ENCODE measurements around the gene PSMB11.

PSMB11 gene

DNA sequence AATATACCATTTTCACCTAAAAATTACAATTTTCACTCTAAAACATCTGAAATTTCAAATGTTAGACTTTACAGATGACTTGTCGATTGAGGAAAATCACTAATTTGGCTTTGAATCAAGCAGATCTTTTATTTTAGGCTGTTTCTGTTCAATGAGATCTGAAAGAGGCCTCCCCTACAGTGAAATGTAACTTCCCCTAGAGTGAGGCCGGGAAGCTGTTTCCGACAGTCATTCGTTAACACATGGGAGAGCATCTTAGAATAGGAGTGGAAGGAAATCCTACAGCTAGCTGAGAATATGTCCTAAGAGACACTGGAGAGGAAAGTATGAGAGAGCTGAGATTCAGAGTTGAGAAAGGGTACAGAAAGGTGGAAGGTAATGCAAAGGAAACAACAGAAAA is 26.4 kb upstream of the PSMB11 start:
- DNase-seq (ENCODE audit: low read depth): no peak

GRCh38 chr14:23017091-23017490 is 24.9 kb upstream of the PSMB11 start:
- DNase-seq (ENCODE audit: low read depth): no peak

DNA sequence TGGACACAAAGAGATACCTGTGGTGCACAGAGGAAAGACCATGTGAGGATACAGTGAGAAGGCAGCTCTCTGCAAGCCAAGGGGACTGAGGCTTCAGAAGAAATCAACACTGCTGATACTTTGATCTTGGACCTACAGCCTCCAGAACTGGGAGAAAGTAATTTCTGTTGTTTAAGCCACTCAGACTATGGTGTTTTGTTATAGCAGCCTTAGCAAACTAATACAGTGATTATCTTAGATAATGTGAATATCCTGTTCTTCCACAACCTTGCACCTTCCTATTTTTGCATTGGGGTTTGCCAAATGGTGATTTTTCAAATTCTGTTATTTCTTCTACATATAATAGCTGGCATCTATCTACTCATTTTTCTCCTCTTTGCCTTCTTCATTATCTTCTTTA is 23.9 kb upstream of the PSMB11 start:
- no peak for DNase-seq (ENCODE audit: low read depth)

GRCh38 chr14:23020143-23021128 is 21.6 kb upstream of the PSMB11 start:
- DNase-seq (ENCODE audit: low read depth): no peak

GRCh38 chr14:23021434-23021833 is 20.6 kb upstream of the PSMB11 start:
- no peak for DNase-seq (ENCODE audit: low read depth)

- no peak for DNase-seq (ENCODE audit: low read depth)
Observed at GRCh38 chr14:23021889-23022442, 20.0 kb upstream of the PSMB11 start.

DNA sequence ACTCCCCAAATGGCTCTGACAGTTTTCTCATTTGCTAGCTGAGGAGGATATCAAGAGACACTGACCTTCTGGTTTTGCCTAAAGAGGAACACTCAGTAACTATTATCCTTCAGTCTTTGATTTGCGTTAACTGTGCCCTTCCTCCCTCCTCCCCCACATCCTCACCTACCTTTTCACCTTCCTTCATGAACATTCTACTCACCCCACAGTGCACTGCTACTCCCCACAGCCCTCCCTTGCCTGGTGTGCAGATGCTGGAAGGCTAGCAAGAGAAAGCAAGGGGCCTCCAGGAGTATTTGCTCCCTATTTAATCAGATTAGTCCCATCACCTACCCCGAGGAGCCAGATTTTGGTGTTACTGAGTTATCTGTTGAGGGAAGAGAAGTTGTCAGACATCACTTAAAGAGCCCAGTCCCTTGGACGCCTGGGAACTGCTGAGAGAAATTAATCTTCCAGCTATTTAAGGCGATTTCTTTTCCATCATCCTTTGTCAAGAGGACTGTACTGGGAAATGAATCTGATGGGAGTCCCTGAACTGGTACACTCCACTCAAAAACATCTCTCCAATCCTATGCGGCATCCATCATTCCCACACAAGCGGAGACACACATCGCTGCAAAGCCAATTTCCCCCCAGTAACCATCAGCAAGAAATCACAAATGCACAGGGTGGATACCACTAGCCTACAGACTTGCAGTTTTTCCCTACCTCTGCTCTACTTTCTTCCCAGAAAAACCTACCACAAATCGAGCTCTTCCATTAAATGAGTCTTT is 18.8 kb upstream of the PSMB11 start:
- DNase-seq (ENCODE audit: low read depth): no peak

GRCh38 chr14:23023795-23024152 is 18.2 kb upstream of the PSMB11 start:
- DNase-seq (ENCODE audit: low read depth): no peak

GRCh38 chr14:23024612-23025075 is 17.4 kb upstream of the PSMB11 start:
- DNase-seq (ENCODE audit: low read depth): no peak

GRCh38 chr14:23025151-23025814 is 16.7 kb upstream of the PSMB11 start:
- DNase-seq (ENCODE audit: low read depth): no peak

GRCh38 chr14:23028799-23029198 is 13.2 kb upstream of the PSMB11 start:
- no peak for DNase-seq (ENCODE audit: low read depth)

DNA sequence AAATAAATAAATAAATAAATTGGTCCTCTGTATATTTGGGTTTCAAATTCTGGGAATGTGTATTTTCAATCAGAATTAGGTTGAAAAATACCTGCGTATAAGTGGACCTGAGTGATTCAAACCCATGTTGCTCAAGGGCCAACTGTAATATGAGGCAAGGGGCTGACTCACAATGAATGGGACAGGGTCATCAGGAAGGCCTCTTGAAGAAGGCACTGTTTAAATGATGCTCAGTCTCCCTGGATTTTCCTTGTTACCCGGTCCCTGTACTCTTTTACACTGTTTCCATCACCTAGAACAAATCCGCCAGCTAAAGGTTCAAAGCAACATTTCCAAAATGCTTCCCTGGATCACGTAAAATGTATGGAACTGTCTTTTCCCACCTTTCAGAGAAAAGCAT is 11.1 kb upstream of the PSMB11 start:
- no peak for DNase-seq (ENCODE audit: low read depth)

DNA sequence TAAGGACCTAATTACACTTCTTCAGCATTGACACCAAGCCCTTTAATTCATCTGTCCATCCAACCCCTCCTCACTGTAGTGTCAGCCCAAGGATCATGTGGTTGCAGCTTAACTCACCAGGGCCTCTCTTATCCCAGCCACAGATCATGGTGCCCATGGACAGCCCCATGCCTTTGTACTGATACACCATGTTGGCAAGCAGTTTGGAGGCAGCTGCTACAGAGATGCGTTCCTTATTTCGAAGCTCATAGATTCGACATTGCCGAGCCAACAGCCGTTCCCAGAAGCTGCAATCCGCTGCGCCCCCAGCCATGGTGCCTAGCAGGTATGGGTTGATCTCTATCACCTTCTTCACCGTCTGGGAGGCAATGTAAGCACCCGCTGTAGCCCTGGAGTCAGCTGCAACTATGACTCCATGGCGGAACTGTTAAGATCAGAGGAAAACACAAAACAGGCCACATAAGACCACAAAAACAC is 8.7 kb upstream of the PSMB11 start:
- DNase-seq (ENCODE audit: low read depth): no peak

- DNase-seq (ENCODE audit: low read depth): no peak
Observed at GRCh38 chr14:23033801-23034497, 8.1 kb upstream of the PSMB11 start.

DNA sequence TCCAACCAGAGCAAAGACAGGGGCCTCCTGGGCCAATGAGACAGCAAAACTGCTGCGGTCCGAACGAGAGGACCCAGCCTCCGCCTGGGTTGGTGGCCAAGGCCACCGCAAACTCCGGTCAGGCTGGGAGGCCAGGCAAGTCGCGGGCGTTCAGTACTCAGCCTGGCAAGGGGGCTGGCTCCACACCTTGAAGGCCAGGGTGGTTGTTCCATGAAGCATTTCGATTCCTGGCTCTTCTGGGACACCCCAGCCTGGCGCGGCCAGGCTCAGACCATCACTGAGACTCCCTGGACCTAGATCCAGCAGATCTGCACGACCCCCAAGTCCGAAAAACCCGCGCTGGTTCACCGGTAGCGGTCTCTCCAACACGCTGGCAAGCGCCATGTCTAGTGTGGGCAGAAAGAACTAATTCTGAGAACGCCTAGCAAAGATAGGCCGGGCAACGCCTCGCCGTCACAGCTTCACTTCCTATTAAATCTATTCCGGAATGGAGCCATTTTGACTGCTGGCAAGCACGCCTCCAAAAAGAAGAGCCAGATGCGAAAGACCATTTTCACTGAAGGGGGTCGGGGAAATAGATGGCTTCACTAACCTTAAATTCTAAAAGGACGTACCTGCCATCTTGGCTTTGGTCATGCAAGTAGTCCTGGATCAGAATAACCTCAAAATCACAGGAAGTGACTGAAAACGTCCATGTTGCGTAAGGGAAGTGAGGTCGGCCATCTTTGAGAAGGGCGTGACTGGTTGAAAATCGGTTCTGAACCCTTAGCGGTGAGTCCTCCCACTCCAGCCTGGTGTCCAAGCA is 7.3 kb upstream of the PSMB11 start, which contains the start of gene PSMB5:
PSMB5 (minus strand) TSS at position 403 of the 805 bp plus-strand sequence; CDS start at position 384, 19 bp downstream.
- DNase-seq (ENCODE audit: low read depth): peak; percentile 96

GRCh38 chr14:23035303-23036144 is 6.5 kb upstream of the PSMB11 start:
- no peak for DNase-seq (ENCODE audit: low read depth)

DNA sequence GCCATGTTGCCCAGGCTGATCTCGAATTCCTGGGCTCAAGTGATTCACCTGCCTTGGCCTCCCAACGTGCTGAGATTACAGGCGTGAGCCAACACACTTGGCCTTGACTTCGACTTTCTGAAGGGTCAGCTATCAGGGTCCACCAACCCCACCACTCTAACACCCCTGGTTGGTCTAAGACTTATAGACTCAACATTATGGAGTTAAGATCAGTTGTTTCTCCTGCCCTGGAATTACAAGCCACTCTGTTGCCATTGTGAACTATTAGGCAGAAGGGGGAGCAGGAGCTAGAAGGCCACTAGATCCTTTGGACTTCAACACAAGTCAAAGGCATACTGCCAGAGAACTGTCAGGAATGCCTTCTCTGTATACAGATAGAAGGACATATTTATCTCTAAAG is 1.9 kb upstream of the PSMB11 start:
- DNase-seq (ENCODE audit: low read depth): no peak

- no peak for DNase-seq (ENCODE audit: low read depth)
Observed at GRCh38 chr14:23041729-23042128, 283 bp upstream of the PSMB11 start.

DNA sequence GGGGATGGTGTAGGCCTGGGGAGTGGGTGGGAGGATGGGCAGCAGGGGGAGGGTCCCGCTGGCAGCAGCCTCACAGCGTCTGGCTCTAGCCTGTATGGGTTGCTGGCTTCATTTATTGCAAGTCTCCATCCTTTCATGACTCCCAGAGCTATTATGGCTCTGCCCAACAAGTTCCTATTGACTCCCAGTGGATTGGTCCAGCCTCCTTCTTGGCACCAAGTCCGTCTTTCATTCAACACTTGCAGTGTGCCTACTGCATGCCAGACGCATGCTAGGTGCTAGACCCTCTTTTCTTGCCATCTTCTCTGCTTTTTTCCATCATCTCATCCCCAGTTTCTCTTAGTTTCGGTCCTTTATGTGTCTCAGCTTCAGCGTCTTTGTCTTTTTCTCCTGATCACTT is 1.1 kb downstream of the PSMB11 start:
- DNase-seq (ENCODE audit: low read depth): no peak

Measured in HS-27A (cell line).